ENCODE measurements around the gene KLHL29.
A peak's percentile ranks its signal among the peaks of the same experiment; 100 is the strongest.

The KLHL29 gene

GRCh38 chr2:23351388-23352141 lies 33.4 kb upstream of the KLHL29 start:
- TF ChIP-seq CTCF (IDR thresholded peaks at IDR 0.05; ENCODE audit: low read depth, low read length, poor library complexity, severe bottlenecking) (peak; percentile 52), EZH2phosphoT487 (IDR thresholded peaks at IDR 0.05; ENCODE audit: borderline replicate concordance, low read length) (no peak)
- Histone ChIP-seq H4K20me1 (ENCODE audit: control insufficient read depth, insufficient read depth, low read depth, low read length) (no peaks in the 10 kb centered on the region), H3F3A (ENCODE audit: control insufficient read depth, insufficient read depth) (no peaks in the 10 kb centered on the region), H3K9me2 (replicated peaks; ENCODE audit: control insufficient read depth, low read length) (no peaks in the 10 kb centered on the region), H3K36me3 (ENCODE audit: control insufficient read depth, low read length) (no peaks in the 10 kb centered on the region), H3K4me1 (ENCODE audit: control insufficient read depth, low read length) (no peaks in the 10 kb centered on the region), H3K4me3 (ENCODE audit: low read length) (no peak overlapping the region), H3K9me3 (ENCODE audit: control insufficient read depth, insufficient read depth, low read length) (no peaks in the 10 kb centered on the region), H3K4me2 (ENCODE audit: low read length) (no peak overlapping the region), H3K79me2 (ENCODE audit: control insufficient read depth, low read length) (no peaks in the 10 kb centered on the region), H3K27me3 (ENCODE audit: control insufficient read depth, low read length) (peaks cover 10% of the 10 kb centered on the region), H3K27ac (ENCODE audit: low read depth, low read length) (no peak overlapping the region)

GRCh38 chr2:23354554-23354953 lies 30.4 kb upstream of the KLHL29 start:
- H3K79me2 ChIP-seq (ENCODE audit: control insufficient read depth, low read length), result no peaks in the 10 kb centered on the region
- no peaks in the 10 kb centered on the region for H3K4me1 ChIP-seq (ENCODE audit: control insufficient read depth, low read length)
- H3K36me3 ChIP-seq (ENCODE audit: control insufficient read depth, low read length), result no peaks in the 10 kb centered on the region
- no peaks in the 10 kb centered on the region for H3K9me2 ChIP-seq (replicated peaks; ENCODE audit: control insufficient read depth, low read length)
- no peaks in the 10 kb centered on the region for H3F3A ChIP-seq (ENCODE audit: control insufficient read depth, insufficient read depth)
- H4K20me1 ChIP-seq (ENCODE audit: control insufficient read depth, insufficient read depth, low read depth, low read length), result no peaks in the 10 kb centered on the region
- peaks cover 10% of the 10 kb centered on the region for H3K27me3 ChIP-seq (ENCODE audit: control insufficient read depth, low read length)
- TF ChIP-seq EZH2phosphoT487 (IDR thresholded peaks at IDR 0.05; ENCODE audit: borderline replicate concordance, low read length) (no peak), CTCF (IDR thresholded peaks at IDR 0.05; ENCODE audit: low read depth, low read length, poor library complexity, severe bottlenecking) (no peak)
- no peaks in the 10 kb centered on the region for H3K9me3 ChIP-seq (ENCODE audit: control insufficient read depth, insufficient read depth, low read length)
- H3K4me2 ChIP-seq (ENCODE audit: low read length), result no peak overlapping the region
- no peak overlapping the region for H3K27ac ChIP-seq (ENCODE audit: low read depth, low read length)
- no peak overlapping the region for H3K4me3 ChIP-seq (ENCODE audit: low read length)

GRCh38 chr2:23355001-23355400 lies 30.0 kb upstream of the KLHL29 start:
- Histone ChIP-seq H3K4me2 (ENCODE audit: low read length) (no peak overlapping the region), H3K4me3 (ENCODE audit: low read length) (no peak overlapping the region), H3K27ac (ENCODE audit: low read depth, low read length) (no peak overlapping the region), H3K4me1 (ENCODE audit: control insufficient read depth, low read length) (no peaks in the 10 kb centered on the region), H4K20me1 (ENCODE audit: control insufficient read depth, insufficient read depth, low read depth, low read length) (no peaks in the 10 kb centered on the region), H3F3A (ENCODE audit: control insufficient read depth, insufficient read depth) (no peaks in the 10 kb centered on the region), H3K9me2 (replicated peaks; ENCODE audit: control insufficient read depth, low read length) (no peaks in the 10 kb centered on the region), H3K79me2 (ENCODE audit: control insufficient read depth, low read length) (no peaks in the 10 kb centered on the region), H3K27me3 (ENCODE audit: control insufficient read depth, low read length) (peaks cover 10% of the 10 kb centered on the region), H3K9me3 (ENCODE audit: control insufficient read depth, insufficient read depth, low read length) (no peaks in the 10 kb centered on the region), H3K36me3 (ENCODE audit: control insufficient read depth, low read length) (no peaks in the 10 kb centered on the region)
- no peak for TF ChIP-seq EZH2phosphoT487 (IDR thresholded peaks at IDR 0.05; ENCODE audit: borderline replicate concordance, low read length)
- TF ChIP-seq CTCF (IDR thresholded peaks at IDR 0.05; ENCODE audit: low read depth, low read length, poor library complexity, severe bottlenecking), result no peak
